Neural progenitor cell (in vitro differentiated cells): ENCODE measurements around the gene NR2F1-AS1.

Experiments
- EZH2 ChIP-seq: fragments of 200-600 bp; sonication (generic); IDR thresholded peaks from 2 replicates; pipeline ENCODE4 v1.6.1; 2017; ENCODE audit warnings: antibody characterized with exemption, mild to moderate bottlenecking, moderate library complexity
- EZH2phosphoT487 ChIP-seq: fragments of 200-600 bp; sonication (generic); IDR thresholded peaks from 2 replicates; pipeline ENCODE4 v1.6.1; 2017; ENCODE audit warnings: antibody characterized with exemption
- TF ChIP-seq, protein P1 (sequence below): fragments of 200-600 bp; sonication (generic); IDR thresholded peaks from 2 replicates; pipeline ENCODE4 v1.5.1; 2017; ENCODE audit warnings: antibody characterized with exemption, mild to moderate bottlenecking

DNA sequence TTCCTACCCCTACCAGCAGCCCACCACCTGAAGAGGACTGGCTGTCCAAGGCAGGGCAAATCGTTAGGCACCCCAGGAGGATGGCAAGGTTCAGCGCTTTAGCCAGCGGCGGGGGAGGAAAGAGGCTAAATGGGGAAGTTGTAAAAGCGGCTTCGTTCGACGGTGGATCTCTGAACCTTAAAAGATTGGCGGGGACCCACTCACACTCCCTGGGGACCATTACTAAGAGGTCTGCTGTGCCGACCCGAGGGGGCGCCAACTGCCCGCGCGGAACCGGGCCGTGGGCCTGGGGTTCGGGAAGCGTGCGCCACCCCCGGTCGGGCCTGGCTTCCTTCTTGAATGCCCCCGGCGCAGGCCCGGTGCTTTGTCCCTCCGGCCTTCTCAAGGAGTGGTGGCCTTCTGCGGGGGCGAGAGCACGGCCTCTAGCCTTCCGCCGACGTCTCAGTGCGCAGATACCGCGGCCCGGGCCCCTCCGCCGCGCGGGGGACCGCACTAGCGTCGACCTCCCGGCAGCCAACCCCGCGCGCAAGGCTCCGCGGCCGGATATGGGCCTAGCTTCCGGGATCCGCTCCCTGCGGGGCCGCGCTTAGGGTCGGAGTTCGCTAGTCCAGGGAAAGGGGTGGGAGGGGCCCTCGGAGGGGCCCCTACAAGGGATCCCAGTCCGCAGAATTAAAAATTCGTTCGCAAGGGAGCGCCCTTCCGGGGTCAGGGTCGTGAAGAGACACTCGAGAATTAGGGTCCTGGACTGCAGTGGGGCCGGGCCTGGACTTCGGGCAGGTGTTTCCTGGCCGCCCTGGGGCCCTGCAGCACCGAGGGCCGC lies 10.5 kb downstream of the NR2F1-AS1 start:
- TF ChIP-seq EZH2, result peak; percentile 88
- TF ChIP-seq EZH2phosphoT487, result peak; percentile 21
- TF ChIP-seq, protein P1, sequence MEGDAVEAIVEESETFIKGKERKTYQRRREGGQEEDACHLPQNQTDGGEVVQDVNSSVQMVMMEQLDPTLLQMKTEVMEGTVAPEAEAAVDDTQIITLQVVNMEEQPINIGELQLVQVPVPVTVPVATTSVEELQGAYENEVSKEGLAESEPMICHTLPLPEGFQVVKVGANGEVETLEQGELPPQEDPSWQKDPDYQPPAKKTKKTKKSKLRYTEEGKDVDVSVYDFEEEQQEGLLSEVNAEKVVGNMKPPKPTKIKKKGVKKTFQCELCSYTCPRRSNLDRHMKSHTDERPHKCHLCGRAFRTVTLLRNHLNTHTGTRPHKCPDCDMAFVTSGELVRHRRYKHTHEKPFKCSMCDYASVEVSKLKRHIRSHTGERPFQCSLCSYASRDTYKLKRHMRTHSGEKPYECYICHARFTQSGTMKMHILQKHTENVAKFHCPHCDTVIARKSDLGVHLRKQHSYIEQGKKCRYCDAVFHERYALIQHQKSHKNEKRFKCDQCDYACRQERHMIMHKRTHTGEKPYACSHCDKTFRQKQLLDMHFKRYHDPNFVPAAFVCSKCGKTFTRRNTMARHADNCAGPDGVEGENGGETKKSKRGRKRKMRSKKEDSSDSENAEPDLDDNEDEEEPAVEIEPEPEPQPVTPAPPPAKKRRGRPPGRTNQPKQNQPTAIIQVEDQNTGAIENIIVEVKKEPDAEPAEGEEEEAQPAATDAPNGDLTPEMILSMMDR, result peak; percentile 27
